H9 (cell line): ENCODE data around the gene PRCD. TPM values are rescaled to one million over a fixed set of nuclear protein-coding genes. Genes with fewer than 3 reads are reported as not detected.

Experiments
- DNase-seq: peaks from one replicate; pipeline ENCODE4 v3.0.0-alpha.2; 2017
- H2AFZ ChIP-seq: one replicate; pipeline ENCODE4 v1.6.1; 2013; ENCODE audit warnings: mild to moderate bottlenecking, low read length, control low read depth, moderate library complexity
- H2AK5ac ChIP-seq: 2 replicates; pipeline ENCODE4 v1.6.1; 2013; ENCODE audit warnings: low read length, control low read depth, mixed read lengths; ENCODE audit not compliant: insufficient read length
- H2BK120ac ChIP-seq: one replicate; pipeline ENCODE4 v1.6.1; 2013; ENCODE audit warnings: low read depth, mild to moderate bottlenecking, low read length, control low read depth, inconsistent platforms; ENCODE audit not compliant: poor library complexity, severe bottlenecking
- H2BK12ac ChIP-seq: 2 replicates; pipeline ENCODE4 v1.6.1; 2013; ENCODE audit warnings: low read length, control low read depth, mixed read lengths, low read depth; ENCODE audit not compliant: insufficient read length
- H2BK15ac ChIP-seq: 2 replicates; pipeline ENCODE4 v1.6.1; 2013; ENCODE audit warnings: low read depth, low read length, control low read depth
- H2BK20ac ChIP-seq: one replicate; pipeline ENCODE4 v1.6.1; 2013; ENCODE audit warnings: low read depth, mild to moderate bottlenecking, low read length, control low read depth, inconsistent platforms; ENCODE audit not compliant: poor library complexity, severe bottlenecking
- H2BK5ac ChIP-seq: 2 replicates; pipeline ENCODE4 v1.6.1; 2013; ENCODE audit warnings: low read length, control low read depth, mixed read lengths; ENCODE audit not compliant: insufficient read length
- H3K14ac ChIP-seq: 2 replicates; pipeline ENCODE4 v1.6.1; 2013; ENCODE audit warnings: low read length, control low read depth; ENCODE audit not compliant: insufficient read depth
- H3K18ac ChIP-seq: 2 replicates; pipeline ENCODE4 v1.6.1; 2013; ENCODE audit warnings: low read depth, mild to moderate bottlenecking, mixed read lengths, low read length, control low read depth; ENCODE audit not compliant: insufficient read length
- H3K23ac ChIP-seq: 2 replicates; pipeline ENCODE4 v1.6.1; 2013; ENCODE audit warnings: low read length, control low read depth, mixed read lengths, low read depth; ENCODE audit not compliant: insufficient read length
- H3K23me2 ChIP-seq: 2 replicates; pipeline ENCODE4 v1.6.1; 2013; ENCODE audit warnings: low read depth, mild to moderate bottlenecking, mixed read lengths, low read length, control low read depth; ENCODE audit not compliant: insufficient read length, poor library complexity, severe bottlenecking
- H3K27ac ChIP-seq: 2 replicates; pipeline ENCODE4 v1.5.1; 2013; ENCODE audit warnings: low read length, control low read depth, mixed read lengths, low read depth; ENCODE audit not compliant: insufficient read length
- H3K27me3 ChIP-seq: 2 replicates; pipeline ENCODE4 v1.6.1; 2013; ENCODE audit warnings: low read length, control low read depth, inconsistent platforms; ENCODE audit not compliant: insufficient read depth
- H3K4ac ChIP-seq: 2 replicates; pipeline ENCODE4 v1.6.1; 2013; ENCODE audit warnings: low read depth, mild to moderate bottlenecking, control low read depth, inconsistent platforms, low read length, moderate library complexity
- H3K4me1 ChIP-seq: 2 replicates; pipeline ENCODE4 v1.6.1; 2013; ENCODE audit warnings: low read length, control low read depth, inconsistent platforms; ENCODE audit not compliant: insufficient read depth
- H3K4me2 ChIP-seq: 2 replicates; pipeline ENCODE4 v1.6.1; 2013; ENCODE audit warnings: low read length, control low read depth, mixed read lengths; ENCODE audit not compliant: insufficient read length, insufficient read depth
- H3K56ac ChIP-seq: 2 replicates; pipeline ENCODE4 v1.6.1; 2013; ENCODE audit warnings: low read depth, mild to moderate bottlenecking, mixed read lengths, low read length, control low read depth; ENCODE audit not compliant: insufficient read length
- H3K79me1 ChIP-seq: 2 replicates; pipeline ENCODE4 v1.6.1; 2013; ENCODE audit warnings: low read depth, mild to moderate bottlenecking, moderate library complexity, low read length, control low read depth, inconsistent platforms; ENCODE audit not compliant: insufficient read depth, poor library complexity, severe bottlenecking
- H3K79me2 ChIP-seq: 2 replicates; pipeline ENCODE4 v1.6.1; 2013; ENCODE audit warnings: low read length, control low read depth, inconsistent platforms; ENCODE audit not compliant: insufficient read depth
- H3K9ac ChIP-seq: 2 replicates; pipeline ENCODE4 v1.6.1; 2013; ENCODE audit warnings: low read length, control low read depth, mixed read lengths; ENCODE audit not compliant: insufficient read length; ENCODE audit errors: extremely low read depth
- H3K9me3 ChIP-seq: one replicate; pipeline ENCODE4 v1.6.1; 2013; ENCODE audit warnings: low read depth, low read length, inconsistent platforms; ENCODE audit not compliant: control insufficient read depth
- H3T11ph ChIP-seq: one replicate; pipeline ENCODE4 v1.6.1; 2013; ENCODE audit warnings: mild to moderate bottlenecking, low read length, control low read depth, inconsistent platforms
- H4K20me1 ChIP-seq: one replicate; pipeline ENCODE4 v1.6.1; 2013; ENCODE audit not compliant: control insufficient read depth, insufficient read length, insufficient read depth
- H4K5ac ChIP-seq: 2 replicates; pipeline ENCODE4 v1.6.1; 2013; ENCODE audit warnings: low read depth, mild to moderate bottlenecking, mixed read lengths, low read length, control low read depth; ENCODE audit not compliant: insufficient read length
- H4K8ac ChIP-seq: replicated peaks from 2 replicates; pipeline ENCODE4 v1.6.1; 2013; ENCODE audit warnings: low read length, control low read depth, mixed read lengths, low read depth; ENCODE audit not compliant: insufficient read length
- H4K91ac ChIP-seq: 2 replicates; pipeline ENCODE4 v1.6.1; 2013; ENCODE audit warnings: low read depth, mild to moderate bottlenecking, moderate library complexity, mixed read lengths, low read length, control low read depth; ENCODE audit not compliant: insufficient read length
- H3K27ac Mint-ChIP-seq, 3 experiments: 2 replicates in 2 of 3; 3 replicates in 1 of 3; pipeline ENCODE4 v1.8.0; 2020 to 2021; ENCODE audit warnings: mixed read lengths in 3 of 3, mild to moderate bottlenecking in 1 of 3, moderate library complexity in 1 of 3
- H3K27me3 Mint-ChIP-seq: 2 replicates; pipeline ENCODE4 v1.8.0; 2021; ENCODE audit warnings: low read depth, mild to moderate bottlenecking, moderate library complexity, mixed read lengths
- H3K36me3 Mint-ChIP-seq, 3 experiments: 2 replicates in 2 of 3; 3 replicates in 1 of 3; pipeline ENCODE4 v1.8.0; 2020 to 2021; ENCODE audit warnings: low read depth in 3 of 3, mixed read lengths in 3 of 3; ENCODE audit not compliant: insufficient read depth in 1 of 3
- H3K4me1 Mint-ChIP-seq, 2 experiments: 2 replicates each; pipeline ENCODE4 v1.8.0; 2020; ENCODE audit warnings: mixed read lengths in 2 of 2
- H3K4me3 Mint-ChIP-seq, 2 experiments: 2 replicates in 1 of 2; 3 replicates in 1 of 2; pipeline ENCODE4 v1.8.0; 2020 to 2021; ENCODE audit warnings: mild to moderate bottlenecking in 2 of 2, mixed read lengths in 2 of 2, moderate library complexity in 1 of 2
- H3K9me3 Mint-ChIP-seq, 2 experiments: 2 replicates in 1 of 2; 3 replicates in 1 of 2; pipeline ENCODE4 v1.8.0; 2020; ENCODE audit warnings: mild to moderate bottlenecking in 2 of 2, mixed read lengths in 2 of 2, moderate library complexity in 1 of 2
- CTCF ChIP-seq: fragments of 200-600 bp; sonication (generic); conservative IDR thresholded peaks from 3 replicates; pipeline ENCODE4 v1.8.0; 2021; ENCODE audit warnings: antibody characterized with exemption, mild to moderate bottlenecking
- WGBS: extraction: QIAGEN DNeasy Blood & Tissue Kit; methylation state at CpG from one replicate; pipeline ENCODE4 v1.1.7; 2013; ENCODE audit warnings: missing lambda C conversion rate, low lambda C conversion rate, mixed read lengths; ENCODE audit not compliant: insufficient read length; ENCODE audit errors: extremely low coverage; 5-methylcytosine and 5-hydroxymethylcytosine counted together
- total RNA-seq: library from RNA; stranded (reverse); gene quantifications from 2 replicates; pipeline ENCODE4 v1.2.1, GENCODE V29; 2021

The PRCD gene
- total RNA-seq, 1 experiment from 2014 or later: 0.46 TPM

- WGBS: no CpG with 5 or more reads among the region's 5 CpGs
- Histone ChIP-seq H2BK15ac (no peak overlapping the region), H3K27ac (no peak overlapping the region), H3K14ac (no peak overlapping the region), H3K79me2 (no peaks in the 10 kb centered on the region), H3K27me3 (no peaks in the 10 kb centered on the region), H4K5ac (no peak overlapping the region), H2AK5ac (no peak overlapping the region), H3K9me3 (no peaks in the 10 kb centered on the region), H3K4me1 (peaks cover 3% of the 10 kb centered on the region; the same call in 1 of the 2 replicates), H4K20me1 (no peaks in the 10 kb centered on the region), H4K91ac (no peak overlapping the region), H3K23me2 (peaks cover 9% of the 10 kb centered on the region), H2BK5ac (no peak overlapping the region), H2AFZ (no peak overlapping the region), H2BK120ac (no peak overlapping the region), H2BK12ac (no peak overlapping the region), H3K79me1 (no peaks in the 10 kb centered on the region), H4K8ac (no peak overlapping the region), H3K56ac (no peak overlapping the region), H3K18ac (no peak overlapping the region), H3K9ac (no peak overlapping the region), H3K4ac (no peak overlapping the region), H3T11ph (no peak overlapping the region), H2BK20ac (no peak overlapping the region), H3K4me2 (no peak overlapping the region), H3K23ac (no peak overlapping the region)
- Mint-ChIP-seq H3K27me3 (peaks cover 7% of the 10 kb centered on the region), H3K36me3 (no peaks in the 10 kb centered on the region; a peak in 2 of 7 replicates), H3K27ac (no peak overlapping the region), H3K9me3 (no peaks in the 10 kb centered on the region; a peak in 1 of 5 replicates), H3K4me3 (no peak overlapping the region; a peak in 1 of 5 replicates), H3K4me1 (peaks cover 50 to 58% of the 10 kb centered on the region in 2 experiments)
- no peak for DNase-seq
- no peak for TF ChIP-seq CTCF
Observed at GRCh38 chr17:76499267-76499667, 40.6 kb upstream of the PRCD start.
